C1 segment of cervical spinal cord (tissue), 14 donors: Measurements from ENCODE around the gene IKZF3.
"Not testable (repeated sequence)": the region's sequence is repeated elsewhere in the genome, so short reads cannot be mapped to it uniquely, and the experiment has no call there.

Source experiments
- DNase-seq, 14 donors: peaks; one replicate each; lab custom pipeline; 2025; lab: John Stamatoyannopoulos, UW

IKZF3 gene

DNA sequence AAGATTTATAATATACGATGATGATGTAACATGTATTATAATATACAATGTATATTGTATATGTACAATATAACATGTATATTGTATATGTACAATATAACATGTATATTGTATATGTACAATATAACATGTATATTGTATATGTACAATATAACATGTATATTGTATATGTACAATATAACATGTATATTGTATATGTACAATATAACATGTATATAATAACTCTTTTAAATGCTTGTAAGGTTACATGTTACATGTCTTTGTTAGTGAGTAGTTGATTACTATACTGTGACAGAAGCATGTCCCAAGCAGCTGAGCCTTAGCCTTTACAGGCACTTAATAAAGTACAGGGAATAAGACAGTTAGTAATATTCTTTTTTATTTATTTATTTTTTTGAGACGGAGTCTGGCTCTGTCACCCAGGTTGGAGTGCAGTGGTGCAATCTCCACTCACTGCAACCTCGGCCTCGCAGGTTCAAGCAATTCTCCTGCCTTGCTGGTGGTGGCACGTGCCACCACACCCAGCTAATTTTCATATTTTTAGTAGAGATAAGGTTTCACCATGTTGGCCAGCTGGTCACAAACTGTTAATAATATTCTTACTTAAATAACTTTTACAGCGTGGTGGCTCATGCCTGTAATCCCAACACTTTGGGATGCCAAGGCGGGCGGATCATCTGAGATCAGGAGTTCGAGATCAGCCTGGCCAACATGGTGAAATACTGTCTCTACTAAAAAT is 8.0 kb downstream of the IKZF3 start:
- not testable (repeated sequence) for DNase-seq

DNA sequence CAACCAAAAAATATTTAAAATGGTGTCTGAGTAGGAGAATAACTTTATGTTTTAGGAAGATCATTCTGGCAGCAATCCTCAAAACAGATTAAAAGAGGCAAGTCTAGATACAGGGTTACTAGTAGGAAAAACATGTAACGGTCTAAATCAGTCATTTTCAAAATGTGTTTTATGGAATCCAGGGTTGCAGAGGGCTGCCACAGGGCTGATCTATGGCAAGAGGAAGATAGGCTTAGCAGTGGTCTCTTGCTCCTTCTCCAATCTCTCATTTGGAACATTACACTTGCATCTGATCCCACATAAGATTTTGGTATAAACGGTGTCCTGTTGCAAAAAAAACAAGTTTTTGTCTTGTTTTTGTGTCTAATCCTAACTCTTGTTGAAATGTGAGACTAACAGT is 9.2 kb downstream of the IKZF3 start:
- no peak for DNase-seq

DNA sequence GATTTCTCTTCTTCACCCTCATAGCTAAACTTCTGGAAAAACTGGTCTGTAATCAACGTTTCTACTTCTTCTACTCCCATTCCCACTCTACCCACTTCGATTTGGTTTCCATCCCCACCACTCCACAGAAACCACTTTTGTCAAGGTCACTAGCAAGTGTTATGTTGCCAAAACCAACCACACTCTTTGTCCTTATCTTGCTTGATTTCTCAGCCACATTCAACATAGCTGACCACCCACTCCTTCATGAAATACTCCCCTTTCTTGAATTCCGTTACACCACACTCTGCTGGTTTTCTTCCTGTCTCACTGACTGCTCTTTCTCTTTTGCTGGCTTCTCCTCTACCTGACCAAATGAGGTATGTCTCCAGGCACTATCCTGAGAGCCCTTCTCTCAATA is 11.9 kb downstream of the IKZF3 start:
- no peak for DNase-seq

DNA sequence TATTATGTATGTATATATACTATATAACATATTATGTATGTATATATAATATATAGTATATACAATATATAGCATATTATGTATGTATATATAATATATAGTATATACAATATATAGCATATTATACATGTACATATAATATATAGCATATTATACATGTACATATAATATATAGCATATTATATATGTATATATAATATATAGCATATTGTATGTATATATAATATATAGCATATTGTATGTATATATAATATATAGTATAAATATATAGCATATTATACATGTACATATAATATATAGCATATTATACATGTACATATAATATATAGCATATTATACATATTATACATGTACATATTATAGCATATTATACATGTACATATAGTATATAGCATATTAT is 13.9 kb downstream of the IKZF3 start:
- not testable (repeated sequence) for DNase-seq

DNA sequence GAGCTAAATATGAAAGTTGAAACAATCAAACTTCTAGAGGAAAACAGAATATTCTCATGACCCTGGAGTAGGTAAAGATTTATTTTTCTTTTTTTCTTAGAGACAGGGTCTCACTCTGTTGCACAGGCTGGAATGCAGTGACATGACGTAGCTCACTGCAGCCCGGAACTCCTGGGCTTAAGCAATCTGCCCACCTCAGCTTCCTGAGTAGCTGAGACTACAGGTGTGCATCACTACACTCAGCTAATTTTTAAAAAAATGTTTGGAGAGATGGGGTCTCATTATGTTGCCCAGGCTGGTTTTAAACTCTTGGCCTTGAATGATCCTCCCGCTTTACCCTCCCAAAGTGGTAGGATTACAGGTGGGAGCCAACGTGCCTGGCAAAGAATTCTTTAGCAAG is 15.5 kb downstream of the IKZF3 start:
- DNase-seq = no peak

DNA sequence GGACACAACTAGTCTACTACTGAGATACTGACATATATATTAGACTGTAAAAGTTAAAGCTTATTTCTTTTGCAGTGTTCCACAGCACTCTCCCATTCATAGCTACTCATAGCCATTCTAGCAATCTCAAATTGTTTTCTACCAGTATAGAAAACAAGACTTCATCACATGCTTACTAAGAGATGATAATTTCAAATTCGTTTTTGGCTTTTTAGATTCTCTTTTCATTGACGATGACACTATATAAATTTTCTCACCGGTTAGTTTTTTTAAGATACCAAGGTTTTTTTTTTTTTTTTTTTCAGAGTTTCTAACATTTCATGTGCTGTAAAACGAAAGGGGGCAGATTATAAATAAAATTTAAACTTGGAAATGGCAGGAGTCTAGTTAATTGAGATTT is 17.9 kb downstream of the IKZF3 start:
- DNase-seq = no peak

DNA sequence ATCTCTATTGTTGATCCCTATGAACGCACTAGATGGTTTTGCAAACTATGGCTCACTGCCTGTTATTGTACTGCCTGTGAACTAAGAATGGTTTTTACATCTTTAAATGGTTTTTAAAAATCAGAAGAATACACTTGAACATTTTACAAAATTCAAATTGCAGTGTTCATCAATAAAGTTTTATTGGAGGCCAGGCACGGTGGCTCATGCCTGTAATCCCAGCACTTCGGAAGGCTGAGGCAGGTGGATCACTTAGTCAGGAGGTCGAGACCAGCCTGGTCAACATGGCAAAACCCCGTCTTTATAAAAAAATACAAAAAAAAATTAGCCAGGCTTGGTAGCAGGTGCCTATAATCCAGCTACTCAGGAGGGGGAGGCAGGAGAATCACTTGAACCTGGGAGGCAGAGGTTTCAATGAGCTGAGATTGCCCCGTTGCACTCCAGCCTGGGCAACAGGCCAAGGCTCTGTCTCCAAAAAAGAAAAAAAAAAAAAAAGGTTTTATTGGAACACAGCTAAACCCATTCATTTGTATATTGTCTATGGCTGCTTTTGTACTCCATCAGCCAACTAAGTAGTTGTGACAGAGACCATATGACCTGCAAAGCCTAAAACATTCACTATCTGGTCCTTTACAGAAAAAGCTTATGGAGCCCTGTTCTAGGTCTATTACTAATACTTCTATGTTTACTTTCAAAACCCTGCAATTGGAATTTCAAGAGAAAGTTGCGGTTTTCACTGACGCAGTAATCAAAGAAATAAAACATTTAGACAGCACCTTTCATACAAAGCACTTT is 18.9 kb downstream of the IKZF3 start:
- no peak for DNase-seq

DNA sequence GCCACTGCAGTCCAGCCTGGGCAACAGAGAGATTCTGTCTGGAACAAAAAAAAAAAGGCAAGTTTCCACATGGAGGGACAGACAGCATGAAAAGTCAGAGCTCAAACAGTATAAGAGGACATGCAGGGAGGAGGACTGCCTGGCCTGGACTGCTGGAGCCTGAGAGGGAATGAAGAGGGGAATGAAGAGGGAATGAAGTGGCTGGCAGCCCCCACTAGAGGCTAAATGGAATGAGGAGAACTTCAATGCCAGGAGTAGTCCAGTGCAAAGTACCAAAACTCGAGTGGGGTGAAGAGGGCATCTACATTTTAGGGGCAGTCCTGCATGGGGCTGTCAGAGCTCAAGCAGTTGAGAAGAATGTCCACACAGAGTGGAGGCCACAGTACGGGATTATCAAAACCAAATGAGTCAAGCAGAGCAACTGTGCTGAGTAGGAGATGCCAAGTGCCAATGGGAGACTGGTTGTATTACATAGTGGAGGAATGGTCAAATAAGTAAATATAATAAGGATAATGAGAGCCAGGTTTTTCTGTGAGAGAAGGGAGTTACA is 22.9 kb downstream of the IKZF3 start:
- DNase-seq = no peak

DNA sequence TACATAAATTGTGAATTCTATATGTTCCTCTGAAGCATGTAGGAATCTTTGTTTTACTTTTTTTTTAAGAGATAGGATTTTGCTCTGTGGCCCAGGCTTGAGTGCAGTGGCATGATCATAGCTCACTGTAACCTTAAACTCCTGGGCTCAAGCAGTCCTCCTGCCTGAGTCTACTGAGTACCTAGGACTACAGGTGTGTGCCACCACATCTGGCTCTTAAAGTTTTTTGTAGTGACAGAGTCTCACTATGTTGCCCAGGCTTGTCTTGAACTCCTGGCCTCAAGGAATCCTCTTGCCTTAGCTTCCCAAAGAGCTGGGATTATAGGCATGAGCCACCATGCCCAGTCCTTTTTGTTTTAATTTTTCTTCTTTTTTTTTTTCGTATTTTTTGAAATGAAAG is 25.3 kb downstream of the IKZF3 start:
- no peak for DNase-seq

DNA sequence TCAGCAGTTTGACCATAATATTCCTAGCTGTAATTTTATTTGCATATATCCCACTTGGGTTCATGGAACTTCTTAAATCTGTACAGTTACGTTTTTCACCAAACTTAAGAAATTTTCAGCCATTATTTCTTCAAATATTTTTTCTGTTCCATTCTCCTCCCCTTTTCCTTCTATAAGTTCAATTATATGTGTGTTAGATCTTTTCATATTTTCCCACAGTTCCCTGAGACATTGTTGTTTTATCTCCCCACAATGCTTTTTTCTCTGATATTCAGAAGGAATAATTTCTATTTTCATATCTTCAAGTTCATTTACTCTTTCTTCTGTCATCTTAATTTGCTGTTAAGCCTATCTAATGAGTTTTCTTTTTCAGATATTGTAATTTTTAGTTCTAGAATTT is 26.1 kb downstream of the IKZF3 start:
- no peak for DNase-seq

DNA sequence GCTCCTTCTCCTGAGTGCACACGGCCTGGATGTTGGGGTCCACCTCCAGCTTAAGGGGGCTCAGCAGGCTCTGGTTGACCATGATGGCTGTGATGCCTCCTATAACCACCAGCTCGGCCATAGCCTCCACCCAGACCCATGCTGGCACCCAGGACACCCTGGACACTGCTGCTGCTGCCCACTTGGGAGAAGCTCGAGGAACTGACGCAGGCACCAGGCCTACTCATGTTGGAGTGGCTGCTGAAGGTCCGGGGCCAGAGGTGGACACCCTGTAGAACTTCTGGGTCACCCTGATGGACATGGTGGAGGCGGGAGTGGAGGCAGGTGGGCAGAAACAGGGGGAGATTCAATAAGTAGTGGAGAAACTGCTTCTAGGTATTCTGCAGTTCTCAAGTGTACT is 28.0 kb downstream of the IKZF3 start:
- no peak for DNase-seq

DNA sequence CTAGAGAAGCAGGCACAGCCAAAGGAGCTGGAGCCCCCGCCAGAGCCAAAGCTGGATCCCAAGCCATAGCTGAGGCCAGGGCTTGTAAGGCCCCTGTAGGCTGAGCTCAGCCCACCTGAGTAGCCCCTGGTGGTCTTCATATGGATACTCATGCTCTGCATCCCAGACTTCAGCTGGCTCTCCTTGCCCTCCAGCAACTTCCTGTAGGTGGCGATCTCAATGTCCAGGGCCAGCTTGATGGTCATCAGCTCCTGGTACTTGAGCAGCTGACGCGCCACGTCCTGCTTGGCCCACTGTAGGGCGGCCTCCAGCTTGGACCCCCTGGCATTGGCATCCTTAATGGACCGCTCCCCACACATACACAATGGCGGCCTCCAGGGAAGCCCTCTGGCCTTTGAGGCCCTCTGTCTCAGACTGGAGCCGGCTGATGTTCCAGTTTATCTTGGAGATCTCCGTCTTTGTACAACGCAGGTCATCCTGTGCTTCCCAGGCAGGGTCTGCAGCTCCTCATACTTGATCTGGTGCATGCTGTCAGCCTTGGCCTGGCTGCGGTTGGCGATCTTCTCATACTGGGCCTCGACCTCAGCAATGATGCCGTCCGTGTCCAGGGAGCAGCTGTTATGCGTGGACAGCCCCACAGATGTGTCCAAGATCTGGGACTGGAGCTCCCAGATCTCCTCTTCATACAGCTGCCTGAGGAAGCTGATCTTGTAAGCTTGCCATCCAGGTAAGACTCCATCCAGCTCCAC is 28.9 kb downstream of the IKZF3 start:
- no peak for DNase-seq

DNA sequence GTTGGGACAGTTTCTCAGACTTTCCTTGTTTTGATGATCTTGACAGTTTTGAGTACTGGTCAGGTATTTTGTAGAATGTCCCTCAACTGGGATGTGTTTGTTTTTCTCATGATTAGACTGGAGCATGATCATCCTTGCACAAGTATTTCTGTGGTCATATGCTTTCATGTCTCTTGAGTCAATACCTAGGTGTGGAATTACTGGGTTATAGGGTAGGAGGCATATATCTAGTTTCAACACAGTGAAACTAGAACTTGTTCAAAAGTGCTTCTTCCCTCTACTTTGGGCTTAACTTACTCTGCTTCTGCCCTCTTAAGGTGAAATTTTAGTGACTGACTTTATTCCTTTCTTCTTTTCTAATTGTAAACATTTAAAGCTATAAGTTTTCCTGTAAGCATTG is 30.1 kb downstream of the IKZF3 start:
- no peak for DNase-seq

DNA sequence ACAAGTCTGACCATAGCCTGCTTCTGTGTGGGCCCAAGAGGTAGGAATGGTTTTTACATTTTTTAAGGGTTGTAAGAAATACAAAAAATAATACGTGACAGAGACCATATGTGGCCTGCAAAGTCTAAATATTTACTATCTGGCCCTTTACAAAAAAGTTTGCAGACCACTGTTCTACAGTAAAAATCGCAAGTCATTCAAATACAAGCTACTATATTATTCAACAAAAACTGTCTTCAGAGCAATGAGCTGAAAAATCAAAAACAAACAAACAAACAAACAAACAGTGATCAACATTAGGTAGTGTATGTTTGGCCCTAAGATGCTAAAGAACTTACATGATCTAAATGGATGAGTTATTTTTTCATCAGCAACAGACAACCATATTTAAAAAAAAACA is 32.5 kb downstream of the IKZF3 start:
- no peak for DNase-seq

DNA sequence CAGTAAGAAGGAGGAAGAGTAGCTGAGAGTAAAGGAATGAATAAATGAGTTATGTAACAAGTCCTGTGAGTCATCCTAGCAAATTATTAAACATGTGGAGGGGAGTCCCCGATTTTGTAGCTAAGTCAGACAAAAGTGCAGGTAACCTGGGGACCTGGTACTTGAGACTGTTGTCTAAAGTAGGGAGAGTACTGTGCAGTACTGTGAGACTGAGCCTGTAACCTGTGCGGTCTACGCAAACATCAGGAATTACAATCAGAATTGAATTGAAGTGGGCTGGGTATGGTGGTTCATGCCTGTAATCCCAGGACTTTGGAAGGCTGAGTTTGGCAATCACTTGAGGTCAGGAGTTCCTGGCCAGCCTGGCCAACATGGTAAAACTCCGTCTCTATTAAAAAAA is 35.7 kb downstream of the IKZF3 start:
- no peak for DNase-seq

DNA sequence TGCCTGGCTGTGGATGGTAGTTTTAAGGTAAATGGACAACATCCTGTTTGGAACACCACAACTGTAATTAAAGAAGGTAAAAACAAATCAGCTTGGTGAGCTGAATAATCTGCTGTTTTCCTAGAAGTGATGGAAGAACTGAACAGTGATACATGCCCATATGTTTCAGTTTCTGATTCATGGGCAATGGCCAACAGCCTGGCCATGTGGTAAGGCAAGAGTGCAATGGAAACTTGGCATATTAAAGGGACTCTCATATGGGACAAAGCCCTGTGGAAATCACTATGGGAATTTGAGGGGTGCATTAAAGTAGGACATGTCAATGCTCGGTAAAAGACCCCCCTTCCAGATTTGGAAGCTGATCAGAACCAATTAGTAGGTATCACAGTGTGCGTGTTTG is 37.8 kb downstream of the IKZF3 start:
- no peak for DNase-seq

DNA sequence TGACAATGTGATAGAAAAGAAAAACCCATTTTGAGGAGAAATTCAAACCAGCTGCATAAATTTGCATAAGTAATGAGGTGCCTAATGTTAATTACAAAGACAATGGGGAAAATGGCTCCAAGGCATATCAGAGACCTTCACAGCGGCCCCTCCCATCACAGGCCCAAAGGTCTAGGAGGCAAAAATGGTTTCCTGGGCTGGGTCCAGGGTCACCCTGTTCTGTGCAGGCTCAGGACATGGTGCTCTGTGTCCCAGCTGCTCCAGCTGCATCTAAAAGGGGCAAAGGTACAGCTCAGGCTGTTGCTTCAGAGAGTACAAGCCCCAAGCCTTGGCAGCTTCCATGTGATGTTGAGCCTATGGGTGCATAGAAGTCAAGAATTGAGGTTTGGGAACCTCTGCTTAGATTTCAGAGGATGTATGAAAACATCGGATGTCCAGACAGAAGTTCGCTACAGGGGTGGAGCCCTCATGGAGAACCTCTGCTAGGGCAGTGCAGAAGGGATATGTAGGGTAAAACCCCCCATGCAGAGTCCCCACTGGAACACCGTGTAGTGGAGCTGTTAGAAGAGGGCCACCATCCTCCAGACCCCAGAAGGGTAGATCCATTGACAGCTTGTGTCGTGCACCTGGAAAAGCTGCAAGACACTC is 40.6 kb downstream of the IKZF3 start:
- DNase-seq = no peak

DNA sequence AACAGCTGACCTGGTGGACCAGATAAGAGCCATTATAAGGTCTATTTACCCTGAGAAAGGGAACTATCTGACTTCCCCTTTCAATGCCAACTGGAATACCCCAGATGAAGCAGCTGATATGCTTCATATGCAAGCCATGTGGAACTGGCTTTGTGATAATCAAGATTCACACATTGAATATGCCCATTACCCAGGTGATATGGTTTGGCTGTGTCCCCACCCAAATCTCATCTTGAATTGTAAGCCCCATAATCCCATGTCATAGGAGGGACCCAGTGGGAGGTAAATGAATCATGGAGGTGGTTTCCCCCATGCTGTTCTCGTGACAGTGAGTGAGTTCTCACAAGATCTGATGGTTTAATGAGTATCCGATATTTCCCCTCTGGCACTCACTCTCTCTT is 42.1 kb downstream of the IKZF3 start:
- no peak for DNase-seq

DNA sequence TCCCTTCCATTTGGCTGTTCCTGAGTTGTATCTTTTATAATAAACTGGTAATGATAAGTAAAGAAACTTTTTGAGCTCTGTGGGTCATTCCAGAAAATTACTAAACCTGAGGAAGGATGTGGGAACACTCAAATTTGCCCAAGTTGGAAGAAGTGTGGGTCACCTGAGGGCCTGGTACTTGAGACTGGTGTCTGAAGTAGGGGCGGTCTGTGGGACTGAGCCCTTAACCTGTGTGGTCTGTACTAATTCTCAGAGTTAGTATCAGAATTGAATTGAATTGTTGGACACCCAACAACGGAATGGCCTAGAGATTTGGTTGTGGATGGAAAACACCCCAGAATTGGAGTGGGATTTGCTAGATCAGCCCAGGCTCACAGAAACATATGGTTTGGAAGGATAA is 43.1 kb downstream of the IKZF3 start:
- no peak for DNase-seq

DNA sequence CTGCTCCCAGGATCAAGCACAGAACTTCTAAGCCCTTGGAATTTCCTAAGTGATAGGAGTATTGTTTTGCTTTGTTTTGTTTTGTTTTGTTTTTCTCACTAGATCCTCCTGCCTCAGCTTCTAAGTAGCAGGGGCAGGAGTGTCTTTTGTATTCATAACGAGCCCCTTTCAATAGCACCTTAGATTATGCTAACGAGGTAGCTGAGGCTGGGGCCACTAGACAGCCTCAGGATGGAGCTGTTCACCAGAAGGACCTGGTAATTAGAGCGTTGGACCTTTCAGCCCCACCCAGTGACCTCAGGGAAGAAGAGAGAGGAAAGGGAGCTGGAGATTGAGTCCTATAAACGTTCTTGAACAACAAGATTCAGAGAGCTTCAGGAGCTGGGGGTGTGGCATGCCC is 43.6 kb downstream of the IKZF3 start:
- no peak for DNase-seq

DNA sequence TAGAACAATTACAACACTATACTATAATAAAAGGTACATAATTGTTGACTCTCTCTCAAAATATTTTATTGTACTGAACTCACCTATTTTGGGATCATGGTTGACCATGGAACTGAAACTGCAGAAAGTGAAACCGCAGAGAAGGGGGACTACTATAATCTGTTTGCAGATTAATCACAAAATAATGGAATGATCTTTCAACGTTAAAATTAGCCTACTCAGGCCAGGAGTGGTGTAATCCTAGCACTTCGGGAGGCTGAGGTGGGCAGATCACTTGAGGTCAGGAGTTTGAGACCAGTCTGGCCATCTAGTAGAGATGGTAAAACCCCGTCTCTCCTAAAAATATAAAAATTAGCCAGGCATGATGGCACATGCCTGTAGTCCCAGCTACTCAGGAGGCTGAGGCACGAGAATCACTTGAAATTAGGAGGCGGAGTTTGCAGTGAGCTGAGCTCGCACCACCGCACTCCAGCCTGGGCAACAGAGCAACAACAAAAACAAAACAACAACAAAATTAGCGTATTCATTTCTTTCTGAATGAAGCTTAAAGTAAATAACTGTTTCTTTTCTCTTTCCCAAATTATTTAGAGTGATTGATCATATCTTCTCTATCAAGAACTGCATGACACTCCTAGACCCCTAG is 45.6 kb downstream of the IKZF3 start:
- DNase-seq = no peak
